ENCODE data around the gene TCF12. TPM values are rescaled to one million over a fixed set of nuclear protein-coding genes. Genes with fewer than 3 reads are reported as not detected.
A peak's percentile ranks its signal among the peaks of the same experiment; 100 is the strongest.

TCF12 gene
- total and polyA plus RNA-seq, 2 of the 8 experiments (the other 6 are each of a cell fraction or from before 2014, with no cell fraction given) = 85.8 to 101 TPM

- TF ChIP-seq TAF7 (optimal IDR thresholded peaks at IDR 0.05; ENCODE audit: borderline replicate concordance, low read depth, low read length) = peak; percentile 46
- TF ChIP-seq EP300 (IDR thresholded peaks at IDR 0.05; ENCODE audit: borderline replicate concordance in 1 of 2, low read depth in 2 of 2, low read length in 2 of 2) = no peak; a peak in 1 of 3 replicates
- TF ChIP-seq CTCF (IDR thresholded peaks at IDR 0.05; ENCODE audit: control extremely low read depth in 1 of 3, insufficient read depth in 1 of 3, low read depth in 1 of 3, low read length in 3 of 3) = peak in 1 of 3 experiments; percentile 9; a peak in 2 of 4 replicates
- TF ChIP-seq RFX5 (IDR thresholded peaks at IDR 0.05; ENCODE audit: borderline replicate concordance, low read depth, low read length) = no peak
- no peak for TF ChIP-seq BRCA1 (IDR thresholded peaks at IDR 0.05; ENCODE audit: low read depth, low read length)
- TF ChIP-seq RAD21 (IDR thresholded peaks at IDR 0.05 in 1 of 2, conservative IDR thresholded peaks at IDR 0.05 in 1 of 2; ENCODE audit: low read depth in 2 of 2, low read length in 2 of 2) = peak; percentile 4 to 29; a peak in 2 of 4 replicates
- TF ChIP-seq POLR2AphosphoS5 (IDR thresholded peaks at IDR 0.05; ENCODE audit: low read depth, low read length) = peak; percentile 78
- TF ChIP-seq HDAC2 (IDR thresholded peaks at IDR 0.05; ENCODE audit: borderline replicate concordance in 1 of 2, low read depth in 2 of 2, low read length in 2 of 2) = peak in 1 of 2 experiments; percentile 89; a peak in 1 of 4 replicates
- peak in 1 of 2 experiments; percentile 80; a peak in 2 of 4 replicates for TF ChIP-seq SIN3A (conservative IDR thresholded peaks at IDR 0.05 in 1 of 2, IDR thresholded peaks at IDR 0.05 in 1 of 2; ENCODE audit: low read depth in 1 of 2, low read length in 2 of 2)
- TF ChIP-seq CHD2 (IDR thresholded peaks at IDR 0.05; ENCODE audit: low read length) = peak; percentile 86
- TF ChIP-seq RBBP5 (IDR thresholded peaks at IDR 0.05; ENCODE audit: borderline replicate concordance, low read depth, low read length) = peak; percentile 96
- peak; percentile 19 for TF ChIP-seq EZH2 (IDR thresholded peaks at IDR 0.05; ENCODE audit: low read depth, low read length, severe bottlenecking)
- peak; percentile 86 for TF ChIP-seq TAF1 (IDR thresholded peaks at IDR 0.05; ENCODE audit: low read depth, low read length)
- peak; percentile 36 to 57 for TF ChIP-seq POLR2A (IDR thresholded peaks at IDR 0.05; ENCODE audit: control extremely low read depth in 1 of 2, low read depth in 2 of 2, low read length in 2 of 2)
- TF ChIP-seq FOSL1 (IDR thresholded peaks at IDR 0.05; ENCODE audit: insufficient read depth, low read depth, low read length) = no peak
Observed at GRCh38 chr15:56886932-56887781, 31.3 kb upstream of the TCF12 start (continued).
